ENCODE results near the gene SSH2.
"Not testable (repeated sequence)": the region's sequence is repeated elsewhere in the genome, so short reads cannot be mapped to it uniquely, and the experiment has no call there.

SSH2 gene

GRCh38 chr17:29905086-29905878, 24.7 kb downstream of the SSH2 start:
- Histone ChIP-seq H3K4me2 (no peak overlapping the region), H3K79me2 (ENCODE audit: insufficient read depth, low read depth) (peaks cover 38% of the 10 kb centered on the region; the same call in 1 of the 2 replicates), H4K20me1 (ENCODE audit: insufficient read depth) (no peaks in the 10 kb centered on the region), H2AFZ (ENCODE audit: low read depth) (no peak overlapping the region), H3K27me3 (ENCODE audit: insufficient read depth, low read depth) (no peaks in the 10 kb centered on the region), H3K27ac (no peak overlapping the region), H3K36me3 (ENCODE audit: insufficient read depth) (no peaks in the 10 kb centered on the region), H3K9ac (no peak overlapping the region), H3K4me3 (IDR thresholded peaks at IDR 0.05; ENCODE audit: insufficient read depth, low read depth, low read length) (no peak overlapping the region), H3K4me1 (ENCODE audit: low read depth, poor library complexity, severe bottlenecking) (no peaks in the 10 kb centered on the region)
- TF ChIP-seq CTCF (conservative IDR thresholded peaks at IDR 0.05; ENCODE audit: low read depth, low read length) = no peak

- Histone ChIP-seq H3K79me2 (ENCODE audit: insufficient read depth, low read depth) (peaks cover 38% of the 10 kb centered on the region; the same call in 1 of the 2 replicates), H3K36me3 (ENCODE audit: insufficient read depth) (no peaks in the 10 kb centered on the region), H2AFZ (ENCODE audit: low read depth) (no peak overlapping the region), H3K9ac (no peak overlapping the region), H3K4me1 (ENCODE audit: low read depth, poor library complexity, severe bottlenecking) (no peaks in the 10 kb centered on the region), H3K4me2 (no peak overlapping the region), H4K20me1 (ENCODE audit: insufficient read depth) (no peaks in the 10 kb centered on the region), H3K4me3 (IDR thresholded peaks at IDR 0.05; ENCODE audit: insufficient read depth, low read depth, low read length) (no peak overlapping the region), H3K27me3 (ENCODE audit: insufficient read depth, low read depth) (no peaks in the 10 kb centered on the region), H3K27ac (no peak overlapping the region)
- TF ChIP-seq CTCF (conservative IDR thresholded peaks at IDR 0.05; ENCODE audit: low read depth, low read length) = no peak
Observed at GRCh38 chr17:29903471-29903870, 26.6 kb downstream of the SSH2 start.

DNA sequence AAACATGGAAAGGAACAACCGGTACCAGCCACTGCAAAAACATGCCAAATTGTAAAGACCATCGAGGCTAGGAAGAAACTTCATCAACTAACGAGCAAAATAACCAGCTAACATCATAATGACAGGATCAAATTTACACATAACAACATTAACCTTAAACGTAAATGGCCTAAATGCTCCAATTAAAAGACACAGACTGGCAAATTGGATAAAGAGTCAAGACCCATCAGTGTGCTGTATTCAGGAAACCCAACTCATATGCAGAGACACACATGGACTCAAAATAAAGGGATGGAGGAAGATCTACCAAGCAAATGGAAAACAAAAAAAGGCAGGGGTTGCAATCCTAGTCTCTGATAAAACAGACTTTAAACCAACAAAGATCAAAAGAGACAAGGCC, 32.9 kb downstream of the SSH2 start:
- H3K9ac ChIP-seq; H3K4me2 ChIP-seq; H3K36me3 ChIP-seq (ENCODE audit: insufficient read depth); H2AFZ ChIP-seq (ENCODE audit: low read depth); H3K4me1 ChIP-seq (ENCODE audit: low read depth, poor library complexity, severe bottlenecking); H4K20me1 ChIP-seq (ENCODE audit: insufficient read depth); H3K27ac ChIP-seq; H3K4me3 ChIP-seq (IDR thresholded peaks at IDR 0.05; ENCODE audit: insufficient read depth, low read depth, low read length); H3K27me3 ChIP-seq (ENCODE audit: insufficient read depth, low read depth): not testable (repeated sequence)
- H3K79me2 ChIP-seq (ENCODE audit: insufficient read depth, low read depth) = peaks cover 11% of the 10 kb centered on the region; the same call in 1 of the 2 replicates

GRCh38 chr17:29892201-29892600, 37.8 kb downstream of the SSH2 start:
- Histone ChIP-seq H3K27ac (no peak overlapping the region), H3K36me3 (ENCODE audit: insufficient read depth) (no peaks in the 10 kb centered on the region), H3K4me3 (IDR thresholded peaks at IDR 0.05; ENCODE audit: insufficient read depth, low read depth, low read length) (no peak overlapping the region), H2AFZ (ENCODE audit: low read depth) (no peak overlapping the region), H4K20me1 (ENCODE audit: insufficient read depth) (no peaks in the 10 kb centered on the region), H3K4me2 (no peak overlapping the region), H3K27me3 (ENCODE audit: insufficient read depth, low read depth) (no peaks in the 10 kb centered on the region), H3K9ac (no peak overlapping the region), H3K79me2 (ENCODE audit: insufficient read depth, low read depth) (peaks cover 5% of the 10 kb centered on the region; the same call in 1 of the 2 replicates), H3K4me1 (ENCODE audit: low read depth, poor library complexity, severe bottlenecking) (peaks cover 25% of the 10 kb centered on the region)
- no peak for TF ChIP-seq CTCF (conservative IDR thresholded peaks at IDR 0.05; ENCODE audit: low read depth, low read length)

- Histone ChIP-seq H3K27ac (no peak overlapping the region), H3K79me2 (ENCODE audit: insufficient read depth, low read depth) (peaks cover 5% of the 10 kb centered on the region; the same call in 1 of the 2 replicates), H2AFZ (ENCODE audit: low read depth) (no peak overlapping the region), H4K20me1 (ENCODE audit: insufficient read depth) (no peaks in the 10 kb centered on the region), H3K9ac (no peak overlapping the region), H3K4me3 (IDR thresholded peaks at IDR 0.05; ENCODE audit: insufficient read depth, low read depth, low read length) (no peak overlapping the region), H3K4me1 (ENCODE audit: low read depth, poor library complexity, severe bottlenecking) (peaks cover 25% of the 10 kb centered on the region), H3K27me3 (ENCODE audit: insufficient read depth, low read depth) (no peaks in the 10 kb centered on the region), H3K4me2 (no peak overlapping the region), H3K36me3 (ENCODE audit: insufficient read depth) (no peaks in the 10 kb centered on the region)
- TF ChIP-seq CTCF (conservative IDR thresholded peaks at IDR 0.05; ENCODE audit: low read depth, low read length) = no peak
Observed at GRCh38 chr17:29891131-29891530, 38.9 kb downstream of the SSH2 start.

Measured in KMS-11 (cell line).